HCT116 (cell line): Measurements from ENCODE around the gene KIAA0930. TPM values are rescaled to one million over a fixed set of nuclear protein-coding genes. Genes with fewer than 3 reads are reported as not detected.

Experiments
- ATAC-seq: fragments of 200-7000 bp; cut with Tn5 transposase; 2 replicates; pipeline ENCODE4 v1.9.1; 2020; ENCODE audit warnings: mild to moderate bottlenecking, moderate library complexity
- BruUV-seq: library from RNA; stranded (reverse); fragments of 400-500 nt; replicated peaks from 2 replicates; lab custom pipeline; 2021; lab: Mats Ljungman, UMichigan
- CTCF ChIA-PET: fragments of 300-600 bp; sonication (Branson Sonifier 250); formaldehyde crosslinking; loops from one replicate; lab custom pipeline; 2021; ENCODE audit warnings: antibody characterized with exemption; lab: Charles Lee
- POLR2A ChIA-PET: fragments of 300-600, 350-600 bp; sonication (Branson Sonifier 250); formaldehyde crosslinking; loops from one replicate; lab custom pipeline; 2021; ENCODE audit warnings: antibody characterized with exemption; lab: Charles Lee
- RAD21 ChIA-PET, 2 experiments: fragments of 300-600 bp; sonication (Branson Sonifier 250); formaldehyde crosslinking; loops; one replicate each; lab custom pipeline; 2023; ENCODE audit warnings: low total read pairs in 2 of 2; ENCODE audit not compliant: uncharacterized antibody in 2 of 2, unreplicated experiment in 2 of 2, low non-redundant PET in 1 of 2; lab: Charles Lee
- DNase-seq: peaks from one replicate; pipeline ENCODE4 v3.0.0-alpha.2; 2010; ENCODE audit warnings: low read depth, low spot score
- H2AFZ ChIP-seq: fragments of 200-600 bp; shearing (Covaris generic), sonication (generic); 2 replicates; pipeline ENCODE4 v1.6.1; 2017; ENCODE audit warnings: low read depth, mixed run types, mixed read lengths, antibody characterized with exemption, low read length; ENCODE audit not compliant: poor library complexity, severe bottlenecking
- H3K27ac ChIP-seq: 2 replicates; pipeline ENCODE4 v1.5.1; 2012; ENCODE audit warnings: low read depth, low read length
- H3K27me3 ChIP-seq: fragments of 200-600 bp; sonication (generic); 2 replicates; pipeline ENCODE4 v1.6.1; 2016; ENCODE audit warnings: mixed run types, low read length, mixed read lengths; ENCODE audit not compliant: insufficient read depth
- H3K36me3 ChIP-seq, 2 experiments: fragments of 200-500 bp in 1 of 2; fragments of 200-600 bp in 1 of 2; sonication (Bioruptor generic) in 1 of 2; sonication (generic) in 1 of 2; 2 replicates each; pipeline versions ENCODE4 v1.5.1 to v1.6.1; 2014 to 2016; ENCODE audit warnings: low read length in 2 of 2, inconsistent platforms in 1 of 2, mixed read lengths in 1 of 2, mixed run types in 1 of 2; ENCODE audit not compliant: insufficient read depth in 2 of 2, control insufficient read depth in 1 of 2
- H3K4me1 ChIP-seq, 2 experiments: fragments of 200-600 bp in 1 of 2; sonication (generic) in 1 of 2; 2 replicates each; pipeline versions ENCODE4 v1.5.1 to v1.6.1; 2012 to 2017; ENCODE audit warnings: low read length in 2 of 2, inconsistent platforms in 1 of 2, mild to moderate bottlenecking in 1 of 2, mixed read lengths in 1 of 2, mixed run types in 1 of 2, moderate library complexity in 1 of 2; ENCODE audit not compliant: insufficient read depth in 2 of 2, control insufficient read depth in 1 of 2
- H3K4me2 ChIP-seq: fragments of 200-600 bp; sonication (generic); 2 replicates; pipeline ENCODE4 v1.6.1; 2017; ENCODE audit warnings: mixed run types, low read length, mixed read lengths
- H3K4me3 ChIP-seq, 2 experiments: fragments of 200-600 bp in 1 of 2; sonication (generic) in 1 of 2; replicated peaks in 1 of 2; 2 replicates each; pipeline ENCODE4 v1.5.1; 2011 to 2016; ENCODE audit warnings: low read length in 2 of 2, control low read depth in 1 of 2, low read depth in 1 of 2, mild to moderate bottlenecking in 1 of 2, mixed read lengths in 1 of 2, mixed run types in 1 of 2
- H3K79me2 ChIP-seq: fragments of 200-600 bp; sonication (generic); 2 replicates; pipeline ENCODE4 v1.6.1; 2017; ENCODE audit warnings: mild to moderate bottlenecking, mixed run types, low read length, moderate library complexity, mixed read lengths; ENCODE audit not compliant: insufficient read depth
- H3K9ac ChIP-seq: fragments of 200-600 bp; sonication (generic); 2 replicates; pipeline ENCODE4 v1.6.1; 2016; ENCODE audit warnings: low read length, mixed read lengths
- H3K9me2 ChIP-seq: fragments of 200-600 bp; sonication (generic), shearing (Covaris generic); 2 replicates; pipeline ENCODE4 v1.6.1; 2017; ENCODE audit warnings: mixed run types, mild to moderate bottlenecking, moderate library complexity; ENCODE audit not compliant: insufficient read depth
- H3K9me3 ChIP-seq, 2 experiments: fragments of 200-500 bp in 1 of 2; fragments of 200-600 bp in 1 of 2; sonication (Bioruptor generic) in 1 of 2; sonication (generic) in 1 of 2; 2 replicates each; pipeline ENCODE4 v1.6.1; 2014 to 2017; ENCODE audit warnings: low read length in 2 of 2, mixed read lengths in 2 of 2, inconsistent platforms in 1 of 2, low read depth in 1 of 2, mild to moderate bottlenecking in 1 of 2, mixed run types in 1 of 2, moderate library complexity in 1 of 2; ENCODE audit not compliant: control insufficient read depth in 1 of 2, insufficient read depth in 1 of 2
- H4K20me1 ChIP-seq: fragments of 200-600 bp; sonication (generic), shearing (Covaris generic); 2 replicates; pipeline ENCODE4 v1.6.1; 2017; ENCODE audit warnings: mixed run types, mild to moderate bottlenecking, moderate library complexity; ENCODE audit not compliant: insufficient read depth
- EZH2 ChIP-seq: fragments of 200-600 bp; sonication (generic); IDR thresholded peaks from 2 replicates; pipeline ENCODE4 v1.6.1; 2017; ENCODE audit warnings: antibody characterized with exemption, mixed run types
- SP1 ChIP-seq: IDR thresholded peaks from 2 replicates; pipeline ENCODE4 v1.6.1; 2012; ENCODE audit warnings: low read depth
- ZFX ChIP-seq: fragments of 450-650 bp; IDR thresholded peaks from 2 replicates; pipeline ENCODE4 v1.6.1; 2017
- intact Hi-C: fragments of 100-400 bp; cut with micrococcal nuclease; formaldehyde crosslinking; loops from 2 replicates; pipeline ENCODE4 v1.10.0; 2022
- total RNA-seq: library from RNA; stranded (reverse); gene quantifications from one replicate; pipeline ENCODE4 v1.2.1, GENCODE V29; 2021; ENCODE audit not compliant: unreplicated experiment
- TF ChIP-seq, protein P1 (sequence below): IDR thresholded peaks from 2 replicates; pipeline ENCODE4 v1.6.1; 2012

KIAA0930 gene
- total RNA-seq, 1 experiment from 2014 or later = 60.9 TPM

DNA sequence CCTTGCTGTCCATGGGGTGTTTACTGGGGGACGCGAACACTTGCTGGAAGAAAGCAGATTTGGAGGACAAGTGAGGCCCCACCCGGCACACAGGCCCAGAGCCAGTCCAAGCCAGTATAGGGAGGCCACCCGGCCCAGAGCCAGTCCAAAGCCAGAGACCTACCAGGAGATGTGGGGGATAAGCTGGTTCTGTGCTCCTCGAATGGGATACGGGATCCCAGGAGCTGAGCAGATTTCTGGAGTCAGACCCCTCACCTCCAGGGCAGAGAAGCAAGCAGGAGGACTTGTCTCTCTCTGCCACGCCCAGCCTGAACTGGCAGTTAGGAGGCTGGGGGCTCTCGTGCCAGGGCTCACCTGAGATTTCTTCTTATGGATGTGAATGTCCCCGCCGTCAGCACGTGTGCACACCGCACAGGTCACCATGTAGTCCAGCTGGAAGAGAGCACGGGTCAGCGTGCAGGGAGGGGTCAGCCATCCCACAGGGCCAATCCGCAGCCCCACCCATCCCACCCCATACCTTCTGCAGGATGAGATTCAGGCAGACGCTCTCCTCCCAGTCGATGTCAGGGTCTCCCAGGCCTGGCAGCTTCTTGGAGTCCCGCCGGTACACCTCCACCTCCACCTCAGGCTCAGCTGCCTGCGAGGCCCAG is 35.3 kb downstream of the KIAA0930 start:
- Histone ChIP-seq H3K4me2 (no peak overlapping the region), H3K9me3 (no peaks in the 10 kb centered on the region), H3K36me3 (peaks cover 0 to 3% of the 10 kb centered on the region in 2 experiments; a peak in 2 of 4 replicates), H2AFZ (no peak overlapping the region), H3K27me3 (no peaks in the 10 kb centered on the region), H3K4me3 (no peak overlapping the region), H3K9me2 (no peaks in the 10 kb centered on the region), H3K4me1 (no peaks in the 10 kb centered on the region), H3K79me2 (no peaks in the 10 kb centered on the region), H3K27ac (no peak overlapping the region), H3K9ac (no peak overlapping the region), H4K20me1 (no peaks in the 10 kb centered on the region)
- RAD21 ChIA-PET = no interaction called here
- CTCF ChIA-PET = no interaction called here
- POLR2A ChIA-PET = no interaction called here
- no TSS peak for BruUV-seq
- intact Hi-C loops = no loop called here
- DNase-seq (no peak), ATAC-seq (no peak)
- TF ChIP-seq, protein P1, sequence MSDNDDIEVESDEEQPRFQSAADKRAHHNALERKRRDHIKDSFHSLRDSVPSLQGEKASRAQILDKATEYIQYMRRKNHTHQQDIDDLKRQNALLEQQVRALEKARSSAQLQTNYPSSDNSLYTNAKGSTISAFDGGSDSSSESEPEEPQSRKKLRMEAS = no peak
- no peak for TF ChIP-seq SP1

DNA sequence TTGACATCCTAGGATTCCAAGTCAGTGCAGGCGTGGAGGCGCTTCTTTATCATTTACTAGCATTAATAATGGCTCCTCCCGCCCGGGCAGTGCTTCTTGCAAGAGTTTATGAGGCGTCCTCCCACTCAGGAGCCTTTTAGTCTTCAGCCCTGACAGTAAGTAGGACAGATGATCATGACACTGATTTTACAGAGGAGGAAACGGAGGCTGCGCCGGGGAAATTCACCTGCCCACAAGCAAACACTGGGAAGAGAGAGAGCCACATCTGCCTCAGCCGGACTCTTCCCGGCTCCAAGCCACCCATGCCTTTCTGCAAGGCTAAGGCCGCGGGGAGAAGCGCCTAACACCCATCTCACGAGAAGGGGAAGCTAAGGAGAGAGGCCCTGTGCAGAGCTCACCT is 35.9 kb downstream of the KIAA0930 start:
- Histone ChIP-seq H3K9me3 (no peaks in the 10 kb centered on the region), H3K4me1 (no peaks in the 10 kb centered on the region)
- RAD21 ChIA-PET = no interaction called here
- intact Hi-C loops = no loop called here
- no TSS peak for BruUV-seq
- TF ChIP-seq EZH2 = no peak
- no peak for TF ChIP-seq SP1
- TF ChIP-seq ZFX = no peak
- TF ChIP-seq, all 23 proteins: peak for 0
- Histone ChIP-seq H3K9me2 (no peaks in the 10 kb centered on the region), H3K27me3 (no peaks in the 10 kb centered on the region), H3K9ac (no peak overlapping the region), H2AFZ (no peak overlapping the region), H4K20me1 (no peaks in the 10 kb centered on the region), H3K4me2 (no peak overlapping the region), H3K27ac (no peak overlapping the region), H3K4me3 (no peak overlapping the region), H3K36me3 (peaks cover 0 to 3% of the 10 kb centered on the region in 2 experiments; a peak in 2 of 4 replicates), H3K79me2 (no peaks in the 10 kb centered on the region)
- ChIA-PET POLR2A (no interaction called here), CTCF (no interaction called here)
- ATAC-seq (no peak), DNase-seq (no peak)
